OCI-LY7 (cell line): ENCODE data around the gene SUCNR1. TPM values are rescaled to one million over a fixed set of nuclear protein-coding genes. Genes with fewer than 3 reads are reported as not detected.

Source experiments
- Bru-seq: library from RNA; stranded (reverse); fragments of 400-500 nt; gene quantifications from one replicate; lab custom pipeline; 2021; lab: Mats Ljungman, UMichigan
- BruChase-seq, 2 experiments: library from RNA; stranded (reverse); fragments of 400-500 nt; gene quantifications; one replicate each; lab custom pipeline; 2021; lab: Mats Ljungman, UMichigan
- BruUV-seq: library from RNA; stranded (reverse); fragments of 400-500 nt; replicated peaks from 2 replicates; lab custom pipeline; 2021; lab: Mats Ljungman, UMichigan
- CTCF ChIA-PET: fragments of 300-600 bp; sonication (Branson Sonifier 250); formaldehyde crosslinking; loops from one replicate; lab custom pipeline; 2022; ENCODE audit warnings: antibody characterized with exemption; ENCODE audit not compliant: unreplicated experiment; lab: Charles Lee
- POLR2A ChIA-PET: fragments of 300-600 bp; sonication (Branson Sonifier 250); formaldehyde crosslinking; loops from one replicate; lab custom pipeline; 2022; ENCODE audit warnings: antibody characterized with exemption; lab: Charles Lee
- DNase-seq: peaks from one replicate; pipeline ENCODE4 v3.0.0-alpha.2; 2015; ENCODE audit warnings: low spot score
- H2AFZ ChIP-seq: fragments of 200-600 bp; sonication (generic), shearing (Covaris generic); 2 replicates; pipeline ENCODE4 v1.6.1; 2014; ENCODE audit warnings: mild to moderate bottlenecking, antibody characterized with exemption, low read length, moderate library complexity
- H3K27ac ChIP-seq: fragments of 200-600 bp; sonication (generic); 2 replicates; pipeline ENCODE4 v1.5.1; 2014; ENCODE audit warnings: mixed run types, low read depth, mild to moderate bottlenecking, moderate library complexity, low read length, inconsistent platforms; ENCODE audit not compliant: poor library complexity, severe bottlenecking
- H3K36me3 ChIP-seq: fragments of 200-600 bp; sonication (generic); 2 replicates; pipeline ENCODE4 v1.6.1; 2014; ENCODE audit warnings: mild to moderate bottlenecking, antibody characterized with exemption, low read length, moderate library complexity, mixed read lengths; ENCODE audit not compliant: insufficient read depth
- H3K4me1 ChIP-seq: fragments of 200-600 bp; sonication (generic); 2 replicates; pipeline ENCODE4 v1.5.1; 2014; ENCODE audit warnings: mild to moderate bottlenecking, low read length; ENCODE audit not compliant: insufficient read depth, poor library complexity, severe bottlenecking
- H3K4me2 ChIP-seq: fragments of 200-600 bp; sonication (generic); 2 replicates; pipeline ENCODE4 v1.6.1; 2014; ENCODE audit warnings: mild to moderate bottlenecking, low read length
- H3K4me3 ChIP-seq: fragments of 200-600 bp; sonication (generic); 2 replicates; pipeline ENCODE4 v1.5.1; 2014; ENCODE audit warnings: mild to moderate bottlenecking, low read depth, low read length; ENCODE audit not compliant: poor library complexity, severe bottlenecking
- H3K79me2 ChIP-seq: fragments of 200-600 bp; sonication (generic); 2 replicates; pipeline ENCODE4 v1.6.1; 2016; ENCODE audit warnings: low read depth, mild to moderate bottlenecking, low read length, moderate library complexity, mixed read lengths; ENCODE audit not compliant: insufficient read depth
- H3K9me2 ChIP-seq: fragments of 200-600 bp; sonication (generic); 2 replicates; pipeline ENCODE4 v1.6.1; 2016; ENCODE audit warnings: mild to moderate bottlenecking, low read length, mixed read lengths; ENCODE audit not compliant: insufficient read depth
- H3K9me3 ChIP-seq: fragments of 200-600 bp; sonication (generic); 2 replicates; pipeline ENCODE4 v1.6.1; 2014; ENCODE audit warnings: mild to moderate bottlenecking, mixed run types, low read length, mixed read lengths
- H4K20me1 ChIP-seq: fragments of 200-600 bp; sonication (generic); 2 replicates; pipeline ENCODE4 v1.6.1; 2014; ENCODE audit warnings: mild to moderate bottlenecking, antibody characterized with exemption, low read length, moderate library complexity, mixed read lengths; ENCODE audit not compliant: insufficient read depth
- CTCF ChIP-seq: fragments of 200-600 bp; sonication (generic); conservative IDR thresholded peaks from 2 replicates; pipeline ENCODE4 v1.5.1; 2014; ENCODE audit warnings: mild to moderate bottlenecking, antibody characterized with exemption, low read length, moderate library complexity, mixed read lengths
- EZH2phosphoT487 ChIP-seq: fragments of 200-600 bp; sonication (generic); IDR thresholded peaks from 2 replicates; pipeline ENCODE4 v1.6.1; 2018; ENCODE audit warnings: low read depth, borderline replicate concordance, mild to moderate bottlenecking, mixed run types, antibody characterized with exemption, low read length, moderate library complexity, mixed read lengths
- intact Hi-C: fragments of 100-400 bp; cut with micrococcal nuclease; formaldehyde crosslinking; loops from one replicate; pipeline ENCODE4 v1.10.0; 2022; ENCODE audit not compliant: unreplicated experiment
- long read RNA-seq: library from polyadenylated mRNA; stranded (forward); transcript quantifications from one replicate; pipeline ENCODE4 v2.0.0, GENCODE V29; 2022
- total RNA-seq, 2 experiments: library from RNA; depleted of rRNA in 1 of 2; stranded (reverse); fragments of >200 nt in 1 of 2; shearing (Covaris generic) in 1 of 2; gene quantifications; 2 replicates each; pipeline ENCODE4 v1.2.3, GENCODE V29; 2014 to 2022

Gene SUCNR1
- total RNA-seq (2014; rRNA removed; shearing (Covaris generic)) (not detected in 2 replicates), total RNA-seq (2022) (not detected in 2 replicates), Bru-seq, nascent RNA (not detected), BruChase-seq, experiment 1, labeled RNA remaining after a 6-hour chase (not detected), BruChase-seq, experiment 2, labeled RNA remaining after a 2-hour chase (not detected)
- long read RNA-seq: 0 reads

- Histone ChIP-seq H3K36me3 (no peaks in the 10 kb centered on the region), H4K20me1 (no peaks in the 10 kb centered on the region), H3K4me1 (no peaks in the 10 kb centered on the region), H2AFZ (no peak within 1 kb of the TSS), H3K9me2 (no peaks in the 10 kb centered on the region), H3K4me2 (no peak within 1 kb of the TSS), H3K4me3 (no peak within 1 kb of the TSS), H3K9me3 (no peaks in the 10 kb centered on the region), H3K79me2 (no peaks in the 10 kb centered on the region), H3K27ac (no peak within 1 kb of the TSS)
- no peak for TF ChIP-seq CTCF
- no peak for TF ChIP-seq EZH2phosphoT487
- ChIA-PET CTCF (interaction anchor here (0.6 kb wide), 1 partner anchor 447 kb away, joined by 3 read pairs; no protein-coding TSS in a partner anchor), POLR2A (no interaction called here)
- BruUV-seq: no TSS peak
- intact Hi-C loops: no loop called here
- DNase-seq: no peak
Measured at GRCh38 chr3:151873398-151873797, at the start of gene SUCNR1. Gene SUCNR1 (plus strand): TSS chr3:151873643. CDS start chr3:151879893, 6,250 bp downstream.

GRCh38 chr3:151827816-151828215 lies 45.6 kb upstream of the SUCNR1 start:
- Histone ChIP-seq H3K4me1 (no peaks in the 10 kb centered on the region), H3K9me3 (no peaks in the 10 kb centered on the region), H3K9me2 (no peaks in the 10 kb centered on the region), H3K79me2 (no peaks in the 10 kb centered on the region), H4K20me1 (no peaks in the 10 kb centered on the region), H3K27ac (no peak overlapping the region), H3K36me3 (no peaks in the 10 kb centered on the region), H3K4me2 (no peak overlapping the region), H2AFZ (no peak overlapping the region), H3K4me3 (no peak overlapping the region)
- no peak for TF ChIP-seq EZH2phosphoT487
- TF ChIP-seq CTCF: no peak
- ChIA-PET POLR2A (interaction anchor here (0.7 kb wide), 1 partner anchor 468 kb away, joined by 3 read pairs; no protein-coding TSS in a partner anchor), CTCF (no interaction called here)
- intact Hi-C loops: no loop called here
- DNase-seq: no peak
- BruUV-seq: no TSS peak
